ENCODE measurements around the gene VWA3B.
"Not testable (repeated sequence)": the region's sequence is repeated elsewhere in the genome, so short reads cannot be mapped to it uniquely, and the experiment has no call there.

Gene VWA3B

GRCh38 chr2:98140210-98140609 lies 53.2 kb downstream of the VWA3B start:
- DNase-seq = no peak

DNA sequence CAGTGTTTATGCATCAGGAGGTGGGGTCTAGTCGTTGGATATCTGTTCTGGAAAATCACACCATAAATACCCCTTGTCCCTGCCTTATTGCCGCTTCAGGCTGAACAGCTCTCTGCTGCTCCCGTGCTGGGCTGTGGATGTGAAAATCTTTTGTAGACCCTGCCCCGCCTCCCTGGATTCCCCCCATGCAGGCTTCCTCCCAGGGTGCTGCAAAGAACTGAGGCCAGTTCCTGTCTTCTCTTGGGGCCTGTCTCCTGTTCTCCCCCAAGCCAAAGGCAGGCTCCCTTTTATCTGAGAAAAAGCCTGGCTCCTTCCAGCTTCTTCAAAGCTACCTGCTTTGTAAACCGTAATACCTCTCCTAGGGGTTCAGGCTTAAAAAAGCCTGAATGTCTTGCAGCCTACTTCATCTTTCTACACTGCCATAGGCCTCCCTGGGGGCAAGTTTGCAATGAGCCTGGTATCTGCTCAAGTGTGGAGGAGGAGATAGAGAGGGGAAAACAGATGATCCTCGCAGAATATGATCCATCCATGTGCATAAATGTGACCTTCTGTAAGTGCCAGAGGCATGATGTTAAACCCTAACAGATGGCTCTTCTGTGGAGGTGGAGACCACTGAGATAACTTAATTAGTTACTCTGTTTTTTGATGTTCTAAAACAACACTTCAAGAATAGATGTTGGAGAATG lies 55.3 kb downstream of the VWA3B start:
- no peak for DNase-seq

GRCh38 chr2:98145070-98145469 lies 58.1 kb downstream of the VWA3B start:
- DNase-seq = no peak

GRCh38 chr2:98147900-98148299 lies 60.9 kb downstream of the VWA3B start:
- DNase-seq = not testable (repeated sequence)

- no peak for DNase-seq
These were observed 61.8 kb downstream of the VWA3B start for GRCh38 chr2:98148595-98149332.

- DNase-seq = no peak
These were observed 62.3 kb downstream of the VWA3B start for GRCh38 chr2:98149333-98149697.

GRCh38 chr2:98153481-98153880 lies 66.5 kb downstream of the VWA3B start:
- no peak for DNase-seq

- DNase-seq = no peak
These were observed 68.3 kb downstream of the VWA3B start for GRCh38 chr2:98155291-98155690.

DNA sequence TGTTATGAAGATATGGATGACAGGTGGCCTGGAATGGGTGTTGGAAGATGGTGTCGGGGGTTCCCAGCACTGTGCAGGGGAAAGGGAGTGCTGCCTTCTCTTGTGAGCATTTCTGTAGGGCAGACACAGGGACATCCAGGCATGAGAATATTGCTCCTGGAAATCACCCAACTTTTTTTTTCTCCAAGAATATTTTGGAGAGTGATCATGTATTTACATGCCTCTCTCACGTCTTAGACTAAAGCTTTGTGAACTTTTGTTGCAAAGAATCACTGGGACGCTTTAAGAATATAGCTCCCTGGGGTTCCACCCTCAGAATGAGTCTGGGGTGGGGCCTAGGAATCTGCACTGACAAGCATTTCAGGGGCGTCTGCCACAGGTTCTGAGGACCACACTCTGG lies 68.7 kb downstream of the VWA3B start:
- DNase-seq = no peak

GRCh38 chr2:98156304-98156703 lies 69.3 kb downstream of the VWA3B start:
- DNase-seq = no peak

GRCh38 chr2:98157557-98157956 lies 70.6 kb downstream of the VWA3B start:
- no peak for DNase-seq

DNA sequence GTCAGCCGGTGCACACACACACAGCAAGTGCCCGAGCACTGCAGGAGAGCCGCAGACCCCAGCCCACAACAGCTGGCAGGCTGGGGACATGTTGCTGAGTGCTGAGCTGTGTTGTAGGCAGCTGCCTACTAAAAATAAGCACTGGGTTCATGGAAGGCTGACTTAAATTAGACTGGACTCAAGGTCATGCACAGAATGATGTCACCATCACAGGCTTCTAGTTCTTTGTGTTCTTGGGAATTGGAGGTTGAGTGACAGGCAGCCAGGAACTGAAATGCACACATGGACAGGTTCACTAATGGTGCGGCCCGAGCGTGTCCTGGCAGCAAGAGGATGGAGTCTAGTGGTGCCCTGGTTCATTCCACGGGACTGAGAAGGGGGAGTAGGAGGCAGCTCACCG lies 71.3 kb downstream of the VWA3B start:
- no peak for DNase-seq

DNA sequence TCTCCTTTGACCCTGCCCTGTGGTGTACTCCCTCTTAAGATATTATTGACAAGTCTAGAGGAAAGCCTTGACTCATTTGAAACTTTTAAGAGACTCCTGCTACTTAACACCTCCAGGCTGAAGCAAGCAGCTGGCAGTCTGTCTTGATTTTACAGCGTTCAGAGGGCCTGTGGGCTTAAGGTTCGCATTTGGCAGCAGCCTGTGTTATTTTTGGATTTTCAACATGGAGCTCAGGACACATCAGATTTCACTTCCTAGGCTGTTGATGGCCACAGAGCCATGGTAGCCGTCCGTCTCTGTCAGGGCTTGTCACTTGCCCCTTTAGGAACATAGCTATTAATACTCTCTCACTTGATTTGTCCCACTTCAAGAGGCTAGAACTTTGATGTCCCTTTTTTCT lies 73.6 kb downstream of the VWA3B start:
- no peak for DNase-seq

GRCh38 chr2:98161186-98161585 lies 74.2 kb downstream of the VWA3B start:
- no peak for DNase-seq

- no peak for DNase-seq
These were observed 77.3 kb downstream of the VWA3B start for GRCh38 chr2:98164256-98164655.

DNA sequence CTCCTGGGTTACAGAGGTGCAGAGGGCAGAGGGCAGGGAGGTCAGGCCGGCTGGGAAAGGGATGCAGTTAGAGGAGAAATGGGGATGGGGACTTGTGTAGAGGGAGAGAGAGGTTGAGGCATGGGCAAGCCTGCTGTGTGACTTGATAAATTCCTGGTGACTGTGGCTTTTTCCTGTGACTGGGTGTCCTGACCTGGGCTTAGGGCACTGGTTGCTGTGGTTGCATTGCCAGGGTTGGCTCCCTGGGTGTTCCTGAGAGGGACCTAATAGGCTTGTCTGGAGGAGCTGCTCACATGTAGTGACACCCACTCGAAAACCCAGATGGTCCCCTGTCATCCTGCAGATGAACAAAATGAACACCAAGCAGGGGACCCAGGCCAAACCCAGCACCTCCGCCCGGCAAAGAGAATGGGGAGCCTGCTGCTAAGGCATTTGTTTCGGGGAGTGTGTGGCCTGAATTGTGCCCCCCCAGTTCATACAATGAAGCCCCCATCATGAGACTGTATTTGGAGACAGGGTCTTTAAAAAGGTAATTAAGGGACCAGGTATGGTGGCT lies 78.6 kb downstream of the VWA3B start:
- no peak for DNase-seq

DNA sequence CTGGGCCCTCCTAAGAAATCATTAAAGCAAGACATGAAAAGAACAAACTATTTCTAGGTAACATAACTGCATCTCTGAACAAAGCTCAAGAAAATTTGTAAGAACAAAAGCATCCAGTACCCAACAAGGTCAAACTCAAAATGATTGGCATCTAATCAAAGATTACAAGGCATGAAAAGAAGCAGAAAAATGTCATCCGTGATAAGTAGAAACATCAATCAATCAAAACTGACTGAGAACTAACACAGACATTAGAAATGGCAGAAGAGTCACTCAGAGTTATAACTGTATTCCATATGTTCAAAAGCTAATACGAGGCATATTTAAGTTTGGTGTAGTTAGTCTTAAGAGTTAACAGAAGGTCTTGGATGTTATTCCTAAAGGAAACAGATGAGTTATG lies 80.9 kb downstream of the VWA3B start:
- DNase-seq = no peak

DNA sequence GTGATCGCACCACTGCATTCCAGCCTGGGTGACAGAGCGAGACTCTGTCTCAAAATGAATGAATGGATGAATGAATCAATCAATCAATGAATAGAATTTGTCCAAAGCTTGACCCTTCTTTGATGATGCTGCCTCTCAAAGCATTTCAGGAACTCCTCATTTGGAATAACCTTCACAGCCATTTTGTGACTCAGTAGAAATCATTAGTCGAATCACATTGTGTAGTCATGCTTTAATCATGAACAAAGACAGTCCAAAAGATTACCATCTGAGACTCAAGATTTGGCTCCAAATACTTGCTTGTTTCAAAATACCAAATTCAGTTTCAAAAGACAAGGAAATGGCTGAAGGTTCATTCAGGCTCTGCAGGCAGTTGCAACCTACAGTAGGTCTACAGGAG lies 83.1 kb downstream of the VWA3B start:
- no peak for DNase-seq

GRCh38 chr2:98172150-98172765 lies 85.3 kb downstream of the VWA3B start:
- no peak for DNase-seq

GRCh38 chr2:98172951-98173350 lies 86.0 kb downstream of the VWA3B start:
- no peak for DNase-seq

DNA sequence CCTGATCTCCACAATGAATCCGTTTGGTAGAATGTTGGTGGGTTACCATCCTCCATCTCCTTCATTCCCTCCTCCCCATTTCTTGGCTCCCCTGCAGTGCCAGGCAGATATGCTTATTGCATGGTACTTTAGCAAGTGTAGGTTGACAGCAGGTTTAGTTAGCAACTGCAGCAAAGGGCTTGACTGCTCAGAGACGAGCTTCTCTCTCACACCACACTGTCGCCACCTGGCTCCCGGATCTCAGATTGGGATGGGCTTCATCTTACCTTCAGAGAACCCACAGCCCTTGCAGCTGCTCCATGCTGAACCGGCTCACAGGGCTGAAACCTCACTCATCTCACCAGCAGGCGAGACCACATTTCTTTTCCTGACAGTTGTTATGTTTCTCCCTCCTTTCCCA lies 88.8 kb downstream of the VWA3B start:
- no peak for DNase-seq

GRCh38 chr2:98177286-98177685 lies 90.3 kb downstream of the VWA3B start:
- DNase-seq = no peak

GRCh38 chr2:98177986-98178385 lies 91.0 kb downstream of the VWA3B start:
- DNase-seq = no peak

GRCh38 chr2:98180456-98180855 lies 93.5 kb downstream of the VWA3B start:
- DNase-seq = no peak
